Effector memory CD8-positive, alpha-beta T cell (primary cell): Measurements from ENCODE around the gene AMBN.

Experiments used
- ATAC-seq: fragments of 150-1000 bp; cut with Tn5 transposase; replicated peaks from 2 replicates; pipeline ENCODE4 v1.10.0; 2021; ENCODE audit warnings: mild to moderate bottlenecking, moderate library complexity
- DNase-seq, 3 experiments: peaks; one replicate each; pipeline ENCODE4 v3.0.0; 2021
- H3K27ac Mint-ChIP-seq, 2 donors: one replicate each; pipeline ENCODE4 v1.8.0; 2022; ENCODE audit warnings: mild to moderate bottlenecking in 2 of 2, mixed read lengths in 2 of 2, moderate library complexity in 2 of 2
- H3K27me3 Mint-ChIP-seq, 2 donors: one replicate each; pipeline ENCODE4 v1.8.0; 2022; ENCODE audit warnings: mixed read lengths in 2 of 2
- H3K36me3 Mint-ChIP-seq: one replicate; pipeline ENCODE4 v1.8.0; 2022; ENCODE audit warnings: mild to moderate bottlenecking, moderate library complexity, mixed read lengths; ENCODE audit not compliant: insufficient read depth
- H3K4me1 Mint-ChIP-seq, 2 donors: one replicate each; pipeline ENCODE4 v1.8.0; 2022; ENCODE audit warnings: low read depth in 2 of 2, mixed read lengths in 2 of 2
- H3K4me3 Mint-ChIP-seq, 2 donors: one replicate each; pipeline ENCODE4 v1.8.0; 2022; ENCODE audit warnings: mild to moderate bottlenecking in 2 of 2, mixed read lengths in 2 of 2, moderate library complexity in 2 of 2
- H3K9me3 Mint-ChIP-seq, 2 donors: one replicate each; pipeline ENCODE4 v1.8.0; 2022; ENCODE audit warnings: mixed read lengths in 2 of 2
- total RNA-seq, 9 experiments: gene quantifications; one replicate each; lab custom pipeline; 2026; lab: John Stamatoyannopoulos, UW

Gene AMBN
- total RNA-seq, result 0 to 0.11 (median 0) reads per million in 9 experiments

GRCh38 chr4:70591955-70592582 lies at the start of gene AMBN:
AMBN (plus strand) TSS chr4:70592256; CDS start chr4:70592359, 103 bp downstream.
- ATAC-seq, result no peak
- Mint-ChIP-seq H3K27ac (no peak within 1 kb of the TSS), H3K36me3 (no peaks in the 10 kb centered on the region), H3K27me3 (peaks cover 0 to 13% of the 10 kb centered on the region in 2 donors), H3K4me1 (no peaks in the 10 kb centered on the region), H3K9me3 (no peaks in the 10 kb centered on the region), H3K4me3 (no peak within 1 kb of the TSS)
- DNase-seq, result no peak

GRCh38 chr4:70544279-70544868 lies 47.7 kb upstream of the AMBN start:
- Mint-ChIP-seq H3K27me3 (peaks cover 10 to 25% of the 10 kb centered on the region in 2 donors), H3K4me3 (no peak overlapping the region), H3K36me3 (peaks cover 3% of the 10 kb centered on the region), H3K27ac (no peak overlapping the region), H3K4me1 (no peaks in the 10 kb centered on the region), H3K9me3 (no peaks in the 10 kb centered on the region)
- ATAC-seq (no peak), DNase-seq (no peak)

GRCh38 chr4:70556856-70557255 lies 35.2 kb upstream of the AMBN start:
- Mint-ChIP-seq H3K27me3 (peaks cover 10 to 11% of the 10 kb centered on the region in 2 donors), H3K4me3 (no peak overlapping the region), H3K27ac (no peak overlapping the region), H3K36me3 (peaks cover 3% of the 10 kb centered on the region), H3K4me1 (peaks cover 0 to 4% of the 10 kb centered on the region in 2 donors), H3K9me3 (no peaks in the 10 kb centered on the region)
- ATAC-seq, result no peak
- no peak for DNase-seq

- Mint-ChIP-seq H3K27me3 (no peaks in the 10 kb centered on the region), H3K4me1 (peaks cover 0 to 4% of the 10 kb centered on the region in 2 donors), H3K9me3 (no peaks in the 10 kb centered on the region), H3K27ac (no peak overlapping the region), H3K4me3 (no peak overlapping the region), H3K36me3 (peaks cover 3% of the 10 kb centered on the region)
- ATAC-seq (peak; percentile 37), DNase-seq (peak in 2 of 3 experiments; percentile 9 to 17)
Measured at GRCh38 chr4:70559211-70559830, 32.7 kb upstream of the AMBN start.

DNA sequence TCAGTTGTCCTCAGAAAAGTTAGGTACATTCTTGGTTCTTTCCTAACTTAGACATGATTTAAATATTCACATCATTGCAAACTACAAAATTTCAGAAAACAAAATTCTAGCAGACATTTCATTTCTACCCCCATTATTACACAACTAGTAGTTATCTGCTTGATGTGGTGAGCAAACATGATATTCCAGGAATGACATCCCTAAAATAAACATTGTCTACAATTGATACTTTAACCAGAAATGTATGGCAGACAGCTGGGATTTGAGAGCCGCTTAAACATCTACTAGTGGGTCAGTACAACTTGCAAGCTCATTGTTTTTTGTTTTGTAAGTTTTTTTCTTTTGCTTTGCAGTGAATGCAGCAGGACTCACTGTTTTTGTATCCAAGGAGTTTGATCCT lies 32.1 kb upstream of the AMBN start:
- H3K27ac Mint-ChIP-seq, result no peak overlapping the region
- DNase-seq (no peak), ATAC-seq (no peak)
- peaks cover 3% of the 10 kb centered on the region for H3K36me3 Mint-ChIP-seq
- H3K4me3 Mint-ChIP-seq, result no peak overlapping the region
- peaks cover 0 to 4% of the 10 kb centered on the region in 2 donors for H3K4me1 Mint-ChIP-seq
- H3K27me3 Mint-ChIP-seq, result no peaks in the 10 kb centered on the region
- no peaks in the 10 kb centered on the region for H3K9me3 Mint-ChIP-seq

GRCh38 chr4:70564033-70564432 lies 28.0 kb upstream of the AMBN start:
- no peak for DNase-seq
- Mint-ChIP-seq H3K27me3 (peaks cover 0 to 5% of the 10 kb centered on the region in 2 donors), H3K36me3 (peaks cover 3% of the 10 kb centered on the region), H3K4me1 (no peaks in the 10 kb centered on the region), H3K9me3 (no peaks in the 10 kb centered on the region), H3K27ac (no peak overlapping the region), H3K4me3 (no peak overlapping the region)
- ATAC-seq, result no peak

DNA sequence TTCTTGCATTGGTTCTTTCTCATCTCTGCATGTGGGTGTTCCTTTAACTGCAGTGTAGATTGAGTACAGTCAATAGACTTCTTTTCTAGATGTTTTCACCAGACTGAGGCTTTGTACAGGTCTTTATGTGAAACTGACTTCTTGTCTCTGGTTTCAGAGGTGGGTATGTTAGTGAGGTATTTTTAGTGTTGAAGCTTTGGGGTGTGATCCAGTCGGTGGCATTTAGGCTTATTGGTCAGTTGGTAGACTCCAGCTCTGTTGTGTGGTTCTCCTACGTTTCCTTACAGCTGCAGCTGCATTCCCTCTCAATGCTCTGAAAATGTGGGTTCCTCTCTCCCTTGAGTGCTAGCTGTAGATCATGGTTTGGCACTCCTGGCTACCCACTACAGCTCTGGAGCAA lies 21.3 kb upstream of the AMBN start:
- peaks cover 21 to 23% of the 10 kb centered on the region in 2 donors for H3K27me3 Mint-ChIP-seq
- no peak for DNase-seq
- H3K36me3 Mint-ChIP-seq, result no peaks in the 10 kb centered on the region
- H3K4me3 Mint-ChIP-seq, result no peak overlapping the region
- no peaks in the 10 kb centered on the region for H3K9me3 Mint-ChIP-seq
- no peak for ATAC-seq
- H3K4me1 Mint-ChIP-seq, result no peaks in the 10 kb centered on the region
- H3K27ac Mint-ChIP-seq, result no peak overlapping the region

DNA sequence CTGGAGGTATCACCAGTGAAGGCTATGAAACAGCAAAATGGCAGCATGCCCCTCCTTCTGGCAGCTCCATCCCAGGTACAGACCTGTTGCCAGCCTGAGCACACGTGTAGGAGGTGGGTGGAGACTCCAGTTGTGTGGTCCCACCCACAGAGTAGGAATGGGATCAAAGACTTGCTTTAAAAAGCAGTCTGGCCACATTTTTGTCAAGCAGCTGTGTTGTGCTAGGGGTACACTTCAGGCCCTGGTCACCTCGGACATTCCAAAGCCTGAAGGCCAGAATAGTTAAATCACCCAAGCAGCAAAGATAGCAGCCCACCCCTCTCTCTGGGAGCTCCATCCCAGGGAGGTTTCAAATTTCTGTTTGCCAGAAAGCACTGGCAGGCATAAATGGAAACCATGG lies 20.3 kb upstream of the AMBN start:
- H3K27me3 Mint-ChIP-seq, result peaks cover 19 to 24% of the 10 kb centered on the region in 2 donors
- H3K9me3 Mint-ChIP-seq, result no peaks in the 10 kb centered on the region
- no peak for ATAC-seq
- DNase-seq, result no peak
- H3K4me1 Mint-ChIP-seq, result no peaks in the 10 kb centered on the region
- no peaks in the 10 kb centered on the region for H3K36me3 Mint-ChIP-seq
- no peak overlapping the region for H3K27ac Mint-ChIP-seq
- H3K4me3 Mint-ChIP-seq, result no peak overlapping the region

- Mint-ChIP-seq H3K36me3 (no peaks in the 10 kb centered on the region), H3K9me3 (no peaks in the 10 kb centered on the region), H3K4me1 (no peaks in the 10 kb centered on the region), H3K27ac (no peak overlapping the region), H3K27me3 (peaks cover 25 to 31% of the 10 kb centered on the region in 2 donors), H3K4me3 (no peak overlapping the region)
- no peak for ATAC-seq
- DNase-seq, result no peak
Measured at GRCh38 chr4:70575964-70576363, 16.1 kb upstream of the AMBN start.

DNA sequence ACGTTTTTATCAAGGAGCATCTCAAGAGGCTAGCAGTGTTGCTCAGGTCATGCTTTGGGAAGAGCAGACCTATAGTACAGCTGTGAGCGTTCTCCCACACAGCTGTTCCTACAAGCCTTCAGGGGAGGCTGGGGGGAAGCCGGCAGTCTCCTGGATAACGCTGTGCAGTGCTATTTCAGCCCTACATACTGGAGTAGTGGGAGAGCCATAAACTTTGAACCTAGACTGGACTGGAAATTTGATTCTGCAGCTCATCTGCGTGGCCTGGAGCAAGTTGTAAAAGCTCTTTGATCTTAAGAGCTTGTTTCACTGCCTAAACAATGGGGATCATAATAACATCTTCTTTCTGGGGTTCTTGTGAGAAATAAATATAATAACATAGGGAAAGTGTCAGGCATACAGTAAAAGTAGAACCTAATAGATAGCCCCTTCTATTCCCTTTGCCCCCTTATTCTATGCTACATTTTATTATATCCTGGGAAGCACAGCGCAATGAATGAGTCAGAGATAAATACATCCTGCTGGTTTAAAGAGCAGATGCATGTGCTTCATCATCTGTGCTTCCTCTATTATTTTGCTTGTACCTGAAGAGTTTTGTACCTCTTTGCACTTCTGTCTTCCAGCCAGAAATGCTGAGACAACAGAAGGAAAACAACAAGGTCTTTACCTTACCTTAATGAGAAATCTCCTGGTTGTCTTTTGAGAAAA lies 14.7 kb upstream of the AMBN start:
- no peaks in the 10 kb centered on the region for H3K9me3 Mint-ChIP-seq
- DNase-seq (no peak), ATAC-seq (no peak)
- no peaks in the 10 kb centered on the region for H3K4me1 Mint-ChIP-seq
- H3K27ac Mint-ChIP-seq, result no peak overlapping the region
- peaks cover 18 to 20% of the 10 kb centered on the region in 2 donors for H3K27me3 Mint-ChIP-seq
- no peaks in the 10 kb centered on the region for H3K36me3 Mint-ChIP-seq
- no peak overlapping the region for H3K4me3 Mint-ChIP-seq

- H3K27ac Mint-ChIP-seq, result no peak overlapping the region
- no peaks in the 10 kb centered on the region for H3K4me1 Mint-ChIP-seq
- peaks cover 17 to 18% of the 10 kb centered on the region in 2 donors for H3K27me3 Mint-ChIP-seq
- no peak for DNase-seq
- H3K9me3 Mint-ChIP-seq, result no peaks in the 10 kb centered on the region
- H3K4me3 Mint-ChIP-seq, result no peak overlapping the region
- ATAC-seq, result no peak
- H3K36me3 Mint-ChIP-seq, result no peaks in the 10 kb centered on the region
Measured at GRCh38 chr4:70581980-70582379, 10.1 kb upstream of the AMBN start.

GRCh38 chr4:70583952-70584834 lies 7.9 kb upstream of the AMBN start:
- Mint-ChIP-seq H3K9me3 (no peaks in the 10 kb centered on the region), H3K27ac (no peak overlapping the region), H3K4me1 (no peaks in the 10 kb centered on the region), H3K27me3 (peaks cover 0 to 17% of the 10 kb centered on the region in 2 donors), H3K4me3 (no peak overlapping the region), H3K36me3 (no peaks in the 10 kb centered on the region)
- no peak for DNase-seq
- ATAC-seq, result no peak

- no peaks in the 10 kb centered on the region for H3K9me3 Mint-ChIP-seq
Measured at GRCh38 chr4:70586841-70587240, 5.2 kb upstream of the AMBN start.

More at GRCh38 chr4:70586841-70587240, 5.2 kb upstream of the AMBN start:
- ATAC-seq (no peak), DNase-seq (no peak)
- H3K36me3 Mint-ChIP-seq, result no peaks in the 10 kb centered on the region
- no peaks in the 10 kb centered on the region for H3K4me1 Mint-ChIP-seq
- H3K4me3 Mint-ChIP-seq, result no peak overlapping the region
- no peak overlapping the region for H3K27ac Mint-ChIP-seq
- peaks cover 0 to 9% of the 10 kb centered on the region in 2 donors for H3K27me3 Mint-ChIP-seq
